Trophoblast cell (in vitro differentiated cells and primary cell): Measurements from ENCODE around the gene PDE4B.

ENCODE experiments used
- DNase-seq, 2 donors: peaks; one replicate each; pipeline ENCODE4 v3.0.0-alpha.2; 2016
- H2AFZ ChIP-seq: 2 replicates; pipeline ENCODE4 v1.6.1; 2013; ENCODE audit warnings: low read length, moderate library complexity, mild to moderate bottlenecking; ENCODE audit not compliant: insufficient read depth, poor library complexity
- H2AK5ac ChIP-seq: 2 replicates; pipeline ENCODE4 v1.6.1; 2013; ENCODE audit warnings: mild to moderate bottlenecking, low read length
- H2BK120ac ChIP-seq: 2 replicates; pipeline ENCODE4 v1.6.1; 2013; ENCODE audit warnings: low read length, mild to moderate bottlenecking, moderate library complexity; ENCODE audit not compliant: insufficient read depth, poor library complexity
- H2BK12ac ChIP-seq: 2 replicates; pipeline ENCODE4 v1.6.1; 2013; ENCODE audit warnings: mild to moderate bottlenecking, low read length, moderate library complexity
- H2BK5ac ChIP-seq: 2 replicates; pipeline ENCODE4 v1.6.1; 2013; ENCODE audit warnings: low read length, low read depth, moderate library complexity, mild to moderate bottlenecking; ENCODE audit not compliant: poor library complexity
- H3K14ac ChIP-seq: 2 replicates; pipeline ENCODE4 v1.6.1; 2013; ENCODE audit warnings: mild to moderate bottlenecking, low read length
- H3K18ac ChIP-seq: 2 replicates; pipeline ENCODE4 v1.6.1; 2013; ENCODE audit warnings: mild to moderate bottlenecking, low read length
- H3K23ac ChIP-seq: 2 replicates; pipeline ENCODE4 v1.6.1; 2013; ENCODE audit warnings: low read length
- H3K27ac ChIP-seq: 2 replicates; pipeline ENCODE4 v1.5.1; 2013; ENCODE audit warnings: low read depth, mild to moderate bottlenecking, inconsistent platforms, low read length, moderate library complexity
- H3K27me3 ChIP-seq: 2 replicates; pipeline ENCODE4 v1.6.1; 2013; ENCODE audit warnings: inconsistent platforms, mild to moderate bottlenecking, low read length, moderate library complexity; ENCODE audit not compliant: insufficient read depth
- H3K36me3 ChIP-seq, 2 experiments: 1 replicate in 1 of 2; 2 replicates in 1 of 2; pipeline ENCODE4 v1.6.1; 2013; ENCODE audit warnings: low read length in 2 of 2, mild to moderate bottlenecking in 2 of 2, moderate library complexity in 1 of 2; ENCODE audit not compliant: insufficient read depth in 2 of 2, control insufficient read depth in 1 of 2
- H3K4ac ChIP-seq: 2 replicates; pipeline ENCODE4 v1.6.1; 2013; ENCODE audit warnings: low read depth, mild to moderate bottlenecking, low read length, moderate library complexity
- H3K4me1 ChIP-seq, 2 experiments: 1 replicate in 1 of 2; 2 replicates in 1 of 2; pipeline ENCODE4 v1.6.1; 2013; ENCODE audit warnings: low read length in 2 of 2, mild to moderate bottlenecking in 2 of 2, moderate library complexity in 1 of 2; ENCODE audit not compliant: insufficient read depth in 2 of 2, control insufficient read depth in 1 of 2
- H3K4me2 ChIP-seq: 2 replicates; pipeline ENCODE4 v1.6.1; 2013; ENCODE audit warnings: inconsistent platforms, mild to moderate bottlenecking, low read length, moderate library complexity
- H3K4me3 ChIP-seq: 2 replicates; pipeline ENCODE4 v1.5.1; 2013; ENCODE audit warnings: mild to moderate bottlenecking, low read depth, low read length, inconsistent platforms
- H3K79me1 ChIP-seq: one replicate; pipeline ENCODE4 v1.6.1; 2013; ENCODE audit warnings: low read length
- H3K79me2 ChIP-seq: 2 replicates; pipeline ENCODE4 v1.6.1; 2013; ENCODE audit warnings: low read length, mild to moderate bottlenecking; ENCODE audit not compliant: control insufficient read depth, insufficient read depth, poor library complexity
- H3K9ac ChIP-seq: 2 replicates; pipeline ENCODE4 v1.6.1; 2013; ENCODE audit warnings: mild to moderate bottlenecking, low read length
- H3K9me3 ChIP-seq: 2 replicates; pipeline ENCODE4 v1.6.1; 2013; ENCODE audit warnings: low read depth, mild to moderate bottlenecking, control low read depth, inconsistent platforms, low read length; ENCODE audit not compliant: insufficient read depth
- H4K12ac ChIP-seq: 2 replicates; pipeline ENCODE4 v1.6.1; 2013; ENCODE audit warnings: low read depth, mild to moderate bottlenecking, low read length, moderate library complexity
- H4K8ac ChIP-seq: 2 replicates; pipeline ENCODE4 v1.6.1; 2013; ENCODE audit warnings: low read depth, mild to moderate bottlenecking, low read length, moderate library complexity
- H4K91ac ChIP-seq: one replicate; pipeline ENCODE4 v1.6.1; 2013; ENCODE audit warnings: low read depth, mild to moderate bottlenecking, low read length, moderate library complexity
- WGBS: extraction: QIAGEN DNeasy Blood & Tissue Kit; methylation state at CpG from one replicate; pipeline ENCODE4 v1.1.7; 2013; ENCODE audit warnings: missing lambda C conversion rate; ENCODE audit not compliant: insufficient read length, insufficient coverage; ENCODE audit errors: extremely low coverage; 5-methylcytosine and 5-hydroxymethylcytosine counted together

PDE4B gene

GRCh38 chr1:65983500-65983899 is 190.8 kb downstream of the PDE4B start:
- DNase-seq = no peak
- H3K4ac ChIP-seq = no peak overlapping the region
- H3K27me3 ChIP-seq = no peaks in the 10 kb centered on the region
- no peak overlapping the region for H2BK12ac ChIP-seq
- no peak overlapping the region for H3K4me3 ChIP-seq
- WGBS = 100% methylated on average over 1 of the region's 5 CpGs
- no peak overlapping the region for H3K18ac ChIP-seq
- no peak overlapping the region for H3K14ac ChIP-seq
- H3K36me3 ChIP-seq = no peaks in the 10 kb centered on the region
- no peaks in the 10 kb centered on the region for H3K9me3 ChIP-seq
- no peak overlapping the region for H2AFZ ChIP-seq
- H3K23ac ChIP-seq = no peak overlapping the region
- H4K91ac ChIP-seq = no peak overlapping the region
- no peak overlapping the region for H2BK5ac ChIP-seq
- H3K9ac ChIP-seq = no peak overlapping the region
- H2BK120ac ChIP-seq = no peak overlapping the region
- no peak overlapping the region for H3K4me2 ChIP-seq
- no peak overlapping the region for H4K12ac ChIP-seq
- no peaks in the 10 kb centered on the region for H3K79me1 ChIP-seq
- H2AK5ac ChIP-seq = no peak overlapping the region
- H3K4me1 ChIP-seq = no peaks in the 10 kb centered on the region
- no peak overlapping the region for H3K27ac ChIP-seq
- no peaks in the 10 kb centered on the region for H3K79me2 ChIP-seq
- H4K8ac ChIP-seq = no peak overlapping the region

GRCh38 chr1:65985393-65986066 is 192.8 kb downstream of the PDE4B start:
- H4K91ac ChIP-seq = no peak overlapping the region

GRCh38 chr1:65986146-65986545 is 193.5 kb downstream of the PDE4B start:
- H4K8ac ChIP-seq = no peak overlapping the region
- no CpG with 5 or more reads among the region's 1 CpG for WGBS
- H4K12ac ChIP-seq = no peak overlapping the region
- no peak overlapping the region for H3K4me2 ChIP-seq
- no peak overlapping the region for H3K9ac ChIP-seq
- no peaks in the 10 kb centered on the region for H3K79me2 ChIP-seq
- H2BK12ac ChIP-seq = no peak overlapping the region
- no peak overlapping the region for H2BK120ac ChIP-seq
- no peak overlapping the region for H3K27ac ChIP-seq
- H2AK5ac ChIP-seq = no peak overlapping the region
- H4K91ac ChIP-seq = no peak overlapping the region
- H3K79me1 ChIP-seq = no peaks in the 10 kb centered on the region
- no peak overlapping the region for H3K14ac ChIP-seq
- H3K27me3 ChIP-seq = no peaks in the 10 kb centered on the region
- H3K36me3 ChIP-seq = no peaks in the 10 kb centered on the region
- no peak overlapping the region for H2AFZ ChIP-seq
- H3K9me3 ChIP-seq = no peaks in the 10 kb centered on the region
- no peak overlapping the region for H3K18ac ChIP-seq
- no peak overlapping the region for H3K4me3 ChIP-seq
- no peak for DNase-seq
- H3K4me1 ChIP-seq = no peaks in the 10 kb centered on the region
- H2BK5ac ChIP-seq = no peak overlapping the region
- H3K23ac ChIP-seq = no peak overlapping the region
- H3K4ac ChIP-seq = no peak overlapping the region

More at GRCh38 chr1:65985393-65986066, 192.8 kb downstream of the PDE4B start:
- H3K36me3 ChIP-seq = no peaks in the 10 kb centered on the region
- H3K27ac ChIP-seq = no peak overlapping the region
- H2AK5ac ChIP-seq = no peak overlapping the region
- no peak overlapping the region for H3K4me2 ChIP-seq
- no peaks in the 10 kb centered on the region for H3K27me3 ChIP-seq
- WGBS = no CpG with 5 or more reads among the region's 1 CpG
- no peak overlapping the region for H3K18ac ChIP-seq
- no peak overlapping the region for H4K8ac ChIP-seq
- no peak overlapping the region for H4K12ac ChIP-seq
- no peak overlapping the region for H2BK120ac ChIP-seq
- no peak overlapping the region for H3K23ac ChIP-seq
- no peaks in the 10 kb centered on the region for H3K79me2 ChIP-seq
- H3K4me1 ChIP-seq = no peaks in the 10 kb centered on the region
- no peak overlapping the region for H2BK5ac ChIP-seq
- H2AFZ ChIP-seq = no peak overlapping the region
- no peak overlapping the region for H3K4ac ChIP-seq
- H3K79me1 ChIP-seq = no peaks in the 10 kb centered on the region
- no peak overlapping the region for H3K14ac ChIP-seq
- no peak overlapping the region for H3K9ac ChIP-seq
- H3K9me3 ChIP-seq = no peaks in the 10 kb centered on the region
- H2BK12ac ChIP-seq = no peak overlapping the region
- H3K4me3 ChIP-seq = no peak overlapping the region
- no peak for DNase-seq

- Histone ChIP-seq H2AFZ (no peak overlapping the region), H4K91ac (no peak overlapping the region), H3K9me3 (no peaks in the 10 kb centered on the region), H3K4me1 (no peaks in the 10 kb centered on the region), H2BK5ac (no peak overlapping the region), H3K4me2 (no peak overlapping the region), H2AK5ac (no peak overlapping the region), H3K27ac (no peak overlapping the region), H3K79me1 (no peaks in the 10 kb centered on the region), H2BK12ac (no peak overlapping the region), H4K12ac (no peak overlapping the region), H3K4ac (no peak overlapping the region), H3K4me3 (no peak overlapping the region), H3K14ac (no peak overlapping the region), H3K23ac (no peak overlapping the region), H3K36me3 (no peaks in the 10 kb centered on the region), H3K18ac (no peak overlapping the region), H3K27me3 (no peaks in the 10 kb centered on the region), H2BK120ac (no peak overlapping the region), H4K8ac (no peak overlapping the region), H3K79me2 (no peaks in the 10 kb centered on the region), H3K9ac (no peak overlapping the region)
- no CpG with 5 or more reads among the region's 1 CpG for WGBS
- DNase-seq = peak in 1 of 2 donors; percentile 51
These were observed 197.5 kb downstream of the PDE4B start for GRCh38 chr1:65990161-65990560.
